Measurements from ENCODE around the gene MAD1L1. TPM values are rescaled to one million over a fixed set of nuclear protein-coding genes. Genes with fewer than 3 reads are reported as not detected.
A peak's percentile ranks its signal among the peaks of the same experiment; 100 is the strongest.

The MAD1L1 gene
- total and polyA plus RNA-seq, 2 of the 4 experiments (the other 2 are of a cell fraction): 29.0 to 40.9 TPM

- peak overlapping the region; percentile 53 for H2AFZ ChIP-seq (replicated peaks; ENCODE audit: low read length, poor library complexity)
- ATAC-seq (ENCODE audit: low read depth) (no peak), DNase-seq (no peak)
- dilution Hi-C loops (cut with HindIII; ENCODE audit: low sequenced_read_pairs, unreplicated experiment) (no loop called here), intact Hi-C loops (cut with micrococcal nuclease) (no loop called here), in situ Hi-C loops (cut with MboI; ENCODE audit: low sequenced_read_pairs) (no loop called here)
- H3K14ac ChIP-seq (replicated peaks; ENCODE audit: low read depth, low read length): no peak overlapping the region
- H3K4me3 ChIP-seq (ENCODE audit: insufficient read depth, low read depth, low read length): no peak overlapping the region
- H2BK20ac ChIP-seq (ENCODE audit: low read depth, low read length): no peak overlapping the region
- H3K79me1 ChIP-seq (ENCODE audit: low read depth in 1 of 2, low read length in 2 of 2): peaks cover 13 to 31% of the 10 kb centered on the region in 2 experiments
- no peak overlapping the region for H3K18ac ChIP-seq (ENCODE audit: low read depth, low read length)
- H3K36me3 ChIP-seq (ENCODE audit: control insufficient read depth, insufficient read depth, low read length): peaks cover 4% of the 10 kb centered on the region
- H3K9me3 ChIP-seq (ENCODE audit: control insufficient read depth, insufficient read depth, low read length): no peaks in the 10 kb centered on the region
- no peak overlapping the region for H2BK5ac ChIP-seq (ENCODE audit: low read depth, low read length, poor library complexity, severe bottlenecking)
- no peak overlapping the region for H4K5ac ChIP-seq (ENCODE audit: low read depth, low read length)
- no peak overlapping the region for H3K27ac ChIP-seq (ENCODE audit: insufficient read depth, low read length)
- peaks cover 43% of the 10 kb centered on the region for H4K20me1 ChIP-seq (ENCODE audit: insufficient read depth, low read length)
- no peak for TF ChIP-seq CTCF (conservative IDR thresholded peaks at IDR 0.05; ENCODE audit: low read depth, low read length)
- TF ChIP-seq POLR2A (IDR thresholded peaks at IDR 0.05; ENCODE audit: low read depth, low read length): no peak
- TF ChIP-seq BHLHE40 (IDR thresholded peaks at IDR 0.05; ENCODE audit: low read depth, low read length): no peak
- TF ChIP-seq FOS (IDR thresholded peaks at IDR 0.05; ENCODE audit: low read depth, low read length): no peak
- TF ChIP-seq RCOR1 (IDR thresholded peaks at IDR 0.05; ENCODE audit: insufficient replicate concordance, low read length): no peak
- no peak for TF ChIP-seq USF2 (IDR thresholded peaks at IDR 0.05; ENCODE audit: low read depth, low read length)
- no peak for TF ChIP-seq CEBPB (IDR thresholded peaks at IDR 0.05; ENCODE audit: low read depth, low read length)
- TF ChIP-seq, protein P1, sequence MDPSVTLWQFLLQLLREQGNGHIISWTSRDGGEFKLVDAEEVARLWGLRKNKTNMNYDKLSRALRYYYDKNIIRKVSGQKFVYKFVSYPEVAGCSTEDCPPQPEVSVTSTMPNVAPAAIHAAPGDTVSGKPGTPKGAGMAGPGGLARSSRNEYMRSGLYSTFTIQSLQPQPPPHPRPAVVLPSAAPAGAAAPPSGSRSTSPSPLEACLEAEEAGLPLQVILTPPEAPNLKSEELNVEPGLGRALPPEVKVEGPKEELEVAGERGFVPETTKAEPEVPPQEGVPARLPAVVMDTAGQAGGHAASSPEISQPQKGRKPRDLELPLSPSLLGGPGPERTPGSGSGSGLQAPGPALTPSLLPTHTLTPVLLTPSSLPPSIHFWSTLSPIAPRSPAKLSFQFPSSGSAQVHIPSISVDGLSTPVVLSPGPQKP (IDR thresholded peaks at IDR 0.05; ENCODE audit: borderline replicate concordance, low read depth, low read length): no peak
- no peak for TF ChIP-seq RFX5 (IDR thresholded peaks at IDR 0.05; ENCODE audit: low read depth, low read length)
- no peak for TF ChIP-seq SMC3 (IDR thresholded peaks at IDR 0.05; ENCODE audit: low read depth, low read length)
- no peak for TF ChIP-seq NFE2L2 (IDR thresholded peaks at IDR 0.05; ENCODE audit: low read depth, low read length)
- no peak for TF ChIP-seq MXI1 (IDR thresholded peaks at IDR 0.05; ENCODE audit: borderline replicate concordance, low read depth, low read length)
- TF ChIP-seq MAFK (IDR thresholded peaks at IDR 0.05; ENCODE audit: low read depth, low read length): no peak
- TF ChIP-seq RAD21 (IDR thresholded peaks at IDR 0.05; ENCODE audit: low read length): no peak
- no peak overlapping the region for H2AK5ac ChIP-seq (ENCODE audit: low read depth, low read length)
- H3K4me2 ChIP-seq (ENCODE audit: low read depth, low read length): no peak overlapping the region
- no peak overlapping the region for H3K4ac ChIP-seq (ENCODE audit: low read depth, low read length)
- no peak overlapping the region for H4K91ac ChIP-seq (ENCODE audit: insufficient read depth, low read depth, low read length)
- H2BK120ac ChIP-seq (ENCODE audit: low read depth, low read length): no peak overlapping the region
- no TSS peak for BruUV-seq (replicated peaks)
- no peak overlapping the region for H2AK9ac ChIP-seq (replicated peaks; ENCODE audit: low read depth, low read length, poor library complexity)
- H3K23ac ChIP-seq (ENCODE audit: low read depth, low read length): no peak overlapping the region
- H3K9me1 ChIP-seq (ENCODE audit: insufficient read depth, low read length): peaks cover 7% of the 10 kb centered on the region
- ChIA-PET CTCF (no interaction called here), POLR2A (ENCODE audit: unreplicated experiment) (interaction anchor here (0.5 kb wide), 1 partner anchor 333 kb away, joined by 3 read pairs; no protein-coding TSS in a partner anchor)
- 85% methylated on average over 5 of the region's 13 CpGs; no CpG with 5 or more reads in 1 of the 2 experiments for WGBS, 2 experiments (ENCODE audit: extremely low coverage in 2 of 2, insufficient read length in 1 of 2)
- H4K8ac ChIP-seq (ENCODE audit: low read depth in 2 of 2, low read length in 2 of 2): no peak overlapping the region
- no peak overlapping the region for H3K56ac ChIP-seq (ENCODE audit: extremely low read depth, insufficient read depth, low read length)
- peaks cover 13% of the 10 kb centered on the region for H3K4me1 ChIP-seq (ENCODE audit: control insufficient read depth, insufficient read depth, low read length)
- no peaks in the 10 kb centered on the region for H3K27me3 ChIP-seq (ENCODE audit: control insufficient read depth, insufficient read depth, low read length)
- no peak overlapping the region for H2BK15ac ChIP-seq (ENCODE audit: low read depth, low read length)
- no peak overlapping the region for H3K9ac ChIP-seq (ENCODE audit: low read depth, low read length)
Measured at GRCh38 chr7:2158331-2159175, 74.2 kb downstream of the MAD1L1 start.
